ENCODE measurements around the gene CTSZ.
"Not testable (repeated sequence)": the region's sequence is repeated elsewhere in the genome, so short reads cannot be mapped to it uniquely, and the experiment has no call there.

CTSZ gene

DNA sequence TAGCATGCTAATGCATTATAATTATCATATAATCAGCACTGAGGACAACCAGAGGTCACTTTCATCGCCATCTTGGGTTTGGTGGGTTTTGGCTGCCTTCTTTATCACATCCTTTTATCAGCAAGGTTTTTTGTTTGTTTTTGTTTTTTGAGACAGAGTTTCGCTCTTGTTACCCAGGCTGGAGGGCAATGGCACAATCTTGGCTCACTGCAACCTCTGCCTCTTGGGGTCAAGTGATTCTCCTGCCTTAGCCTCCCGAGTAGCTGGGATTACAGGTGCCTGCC lies 4.8 kb upstream of the CTSZ start:
- not testable (repeated sequence) for DNase-seq

DNA sequence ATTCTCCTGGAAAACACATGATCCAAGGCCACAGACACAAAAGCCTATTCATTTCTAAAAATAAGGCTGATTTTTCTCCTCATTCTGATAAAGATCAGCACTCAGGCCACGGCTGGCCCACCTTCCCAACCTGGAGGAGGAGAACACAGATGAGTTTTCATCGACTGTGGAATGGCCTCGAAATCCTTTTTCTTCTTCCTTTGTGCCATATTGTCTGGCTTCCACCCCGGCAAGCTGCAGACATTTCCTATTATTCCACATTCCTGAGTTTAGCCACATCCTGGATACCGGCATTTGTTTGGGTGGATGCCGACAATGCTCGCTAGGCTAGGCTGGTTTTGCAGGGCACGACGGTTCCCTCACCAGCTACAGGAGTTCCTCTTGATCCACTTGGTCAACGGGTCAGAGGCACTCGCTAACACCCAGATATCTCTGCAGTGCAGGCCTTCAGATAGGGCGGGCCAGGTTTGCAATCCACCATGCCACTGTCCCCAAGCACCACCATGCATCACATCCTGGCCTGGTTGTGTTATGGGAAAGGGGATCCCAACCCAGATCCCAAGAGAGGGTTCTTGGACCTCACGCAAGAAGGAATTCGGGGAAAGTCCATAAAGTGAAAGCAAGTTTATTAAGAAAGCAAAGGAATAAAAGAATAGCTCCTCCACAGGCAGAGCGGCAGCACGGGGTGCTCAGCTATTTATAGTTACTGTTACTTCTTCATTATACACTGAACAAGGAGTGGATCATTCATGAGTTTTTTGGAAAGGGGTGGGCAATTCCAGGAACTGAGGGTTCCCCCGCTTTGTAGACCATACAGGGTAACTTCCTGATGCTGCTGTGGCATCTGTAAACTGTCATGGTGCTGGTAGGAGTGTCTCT lies 4.2 kb upstream of the CTSZ start:
- DNase-seq = no peak

DNA sequence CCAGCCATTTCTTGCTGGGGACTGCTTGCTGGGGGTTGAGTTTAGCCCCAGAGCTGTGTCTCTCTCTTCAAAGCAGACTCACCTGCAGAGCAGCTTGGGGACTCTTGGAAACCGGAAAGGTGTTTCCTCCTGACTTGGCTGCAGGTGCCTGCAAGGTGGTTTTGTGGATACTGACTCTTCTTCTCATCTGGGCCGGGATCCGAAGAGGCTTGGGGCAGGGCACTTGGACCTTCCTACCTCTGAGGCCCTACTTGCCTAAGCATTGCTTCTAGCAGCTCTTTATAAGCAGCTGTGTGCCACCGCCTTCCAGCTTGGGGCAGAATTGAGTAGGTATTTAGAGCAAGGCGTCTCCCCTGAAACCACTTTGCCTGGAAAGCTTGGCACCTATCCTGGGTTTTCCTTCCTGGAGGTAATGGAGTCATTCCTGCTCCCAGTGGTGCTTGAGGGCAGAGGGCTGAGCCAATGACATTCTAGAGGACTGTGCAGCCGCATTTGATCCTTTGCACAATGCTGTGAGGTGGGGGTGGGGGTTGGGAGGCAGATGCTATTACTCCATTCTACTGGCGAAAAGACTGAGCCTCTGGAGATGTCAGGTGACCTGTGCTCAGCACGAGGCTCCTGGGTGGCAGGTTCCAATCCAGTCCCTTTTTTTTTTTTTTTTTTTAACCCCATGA lies 3.4 kb upstream of the CTSZ start:
- no peak for DNase-seq

- no peak for DNase-seq
Measured at GRCh38 chr20:59008715-59009336, 1.8 kb upstream of the CTSZ start.

DNA sequence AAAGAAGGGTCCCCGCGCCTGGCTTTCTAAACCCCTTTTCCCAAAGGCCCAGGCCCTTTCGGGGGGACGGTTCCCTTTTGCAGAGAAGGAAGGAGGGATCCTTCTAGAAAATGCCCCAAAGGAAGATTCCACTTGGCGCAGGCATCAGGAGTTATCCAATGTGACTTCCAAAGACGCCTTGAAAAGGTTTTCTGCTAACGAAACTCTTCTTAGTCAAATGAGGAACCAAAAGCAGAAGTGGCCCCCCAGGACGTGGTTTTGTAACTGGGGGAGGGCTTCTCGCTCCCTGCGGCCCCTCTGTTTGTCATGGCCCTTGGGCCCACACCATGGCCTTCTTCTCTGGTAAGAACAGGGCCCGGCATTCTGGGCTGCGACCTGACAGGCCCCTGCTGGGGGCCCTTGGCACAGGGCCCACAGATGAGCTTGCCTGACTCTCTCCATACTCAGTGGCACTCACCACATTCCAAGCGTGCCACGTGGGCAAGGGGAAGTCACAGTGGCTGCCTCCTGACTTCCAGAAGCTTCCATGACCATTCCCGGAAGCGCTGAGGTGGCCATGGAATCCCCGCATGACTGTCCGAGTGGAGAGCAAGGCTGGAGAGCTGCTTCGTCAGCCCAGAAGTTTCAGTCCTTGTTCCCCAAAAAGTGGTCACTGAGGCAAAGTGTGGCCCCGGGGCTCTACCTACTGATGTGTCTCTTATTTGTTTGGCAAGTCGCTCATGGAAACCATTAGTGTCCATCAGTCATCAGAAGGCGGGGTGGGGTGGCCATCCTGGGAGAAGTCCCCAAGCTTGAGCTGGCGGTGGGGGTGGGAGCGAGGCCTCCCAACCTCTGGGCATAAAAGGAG lies 834 bp upstream of the CTSZ start:
- no peak for DNase-seq

- DNase-seq = no peak
Measured at GRCh38 chr20:59006167-59006863, 739 bp downstream of the CTSZ start.

DNA sequence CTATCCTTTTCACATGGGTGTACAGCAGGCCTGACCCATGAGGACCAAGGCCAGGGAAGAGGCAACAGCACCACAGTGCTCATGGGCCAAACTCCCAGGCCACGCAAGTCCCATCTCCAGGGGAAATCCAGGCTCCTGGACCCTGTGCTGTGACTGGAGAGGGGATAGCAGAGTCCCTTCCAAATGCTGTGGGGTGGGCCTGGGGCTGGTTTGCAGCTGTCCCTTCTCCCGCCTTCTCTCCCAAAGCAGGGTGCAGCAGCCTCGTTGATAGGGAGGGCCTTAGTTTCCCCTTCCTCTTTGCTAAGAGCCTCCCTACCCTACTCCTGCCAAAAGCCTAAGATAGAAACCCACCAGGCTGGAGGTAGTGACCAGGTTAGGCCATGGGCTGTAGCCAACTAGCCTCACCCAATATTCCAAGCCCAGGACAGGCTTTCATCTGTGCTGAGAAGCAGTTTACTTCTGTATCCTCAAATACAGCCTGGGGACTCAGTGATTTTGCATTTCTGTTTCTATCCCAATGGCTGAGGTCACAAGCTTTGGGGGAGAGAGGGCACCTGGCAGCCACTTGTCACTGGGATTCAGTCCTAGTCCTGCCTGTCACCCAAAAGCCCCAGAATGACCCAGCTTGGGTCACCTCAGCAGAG lies 1.4 kb downstream of the CTSZ start:
- no peak for DNase-seq

DNA sequence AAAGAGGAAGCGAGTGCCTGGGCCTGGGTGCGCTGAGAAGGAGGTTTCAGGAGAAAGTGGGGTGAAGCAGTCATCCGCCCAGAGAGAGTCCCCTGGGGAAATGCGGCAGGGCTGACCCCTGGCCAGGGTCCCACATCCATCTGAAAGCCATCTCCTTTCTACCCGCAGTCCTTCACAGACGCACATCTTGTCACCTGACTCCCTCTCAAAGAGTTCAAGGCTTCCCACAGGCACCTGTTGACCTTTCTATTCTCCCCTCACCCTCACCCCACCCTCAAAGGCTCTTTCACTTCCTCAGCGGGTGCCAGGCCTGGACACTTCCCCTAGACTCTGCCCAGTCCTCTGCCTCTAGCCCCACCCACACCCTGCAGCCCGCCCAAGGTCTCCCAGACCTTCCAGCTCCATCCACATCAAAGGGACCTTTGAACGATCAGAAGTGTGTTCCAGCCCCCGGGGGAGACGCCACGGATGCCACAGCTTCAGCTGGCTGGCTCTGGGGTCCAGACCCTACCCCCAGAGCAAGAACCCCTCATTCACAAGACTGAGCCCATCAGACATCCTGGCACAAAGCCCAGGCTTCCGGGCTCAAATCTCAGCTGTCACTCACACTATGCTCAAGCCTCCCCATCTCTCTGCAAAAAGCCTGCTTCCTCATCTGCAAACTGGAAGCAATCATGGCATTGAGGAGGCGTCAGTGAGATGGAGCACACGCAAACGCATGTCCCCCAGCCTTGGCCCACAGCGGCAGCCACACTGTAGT lies 2.1 kb downstream of the CTSZ start:
- no peak for DNase-seq

GRCh38 chr20:59004493-59004762 lies 2.6 kb downstream of the CTSZ start:
- no peak for DNase-seq

DNA sequence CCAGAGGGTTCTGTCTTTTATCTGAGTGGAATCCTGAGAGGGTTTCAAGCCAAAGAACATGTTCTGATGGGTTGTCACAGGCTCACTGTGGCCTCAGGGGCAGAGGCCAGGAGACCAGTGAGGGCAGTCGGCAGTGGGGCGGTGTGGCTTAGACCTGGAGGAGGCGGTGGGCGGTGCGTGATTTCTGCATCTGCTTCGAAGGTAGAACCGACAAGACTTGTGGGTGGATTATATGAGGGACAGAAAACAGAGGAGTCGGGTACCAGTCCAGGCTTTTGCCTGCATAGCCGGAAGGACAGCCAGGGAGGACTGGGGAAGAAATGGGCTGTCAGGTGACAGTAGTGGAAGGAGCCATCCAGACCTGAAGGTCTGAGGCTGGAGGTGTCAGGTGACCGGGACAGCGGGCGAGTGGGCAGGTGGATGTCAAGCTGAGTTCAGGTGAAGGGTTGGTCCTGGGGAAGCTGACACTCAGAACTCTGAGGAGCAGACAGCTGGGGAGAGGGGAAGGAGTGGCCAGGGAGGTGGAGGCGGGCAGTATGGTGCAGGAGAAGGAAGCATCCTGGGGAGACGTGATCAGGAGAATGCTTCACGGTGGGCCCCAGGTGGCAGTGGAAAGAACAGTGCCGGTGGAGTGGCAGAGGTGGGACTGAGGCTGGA lies 3.1 kb downstream of the CTSZ start:
- no peak for DNase-seq

- no peak for DNase-seq
Measured at GRCh38 chr20:59002874-59003399, 4.1 kb downstream of the CTSZ start.

DNA sequence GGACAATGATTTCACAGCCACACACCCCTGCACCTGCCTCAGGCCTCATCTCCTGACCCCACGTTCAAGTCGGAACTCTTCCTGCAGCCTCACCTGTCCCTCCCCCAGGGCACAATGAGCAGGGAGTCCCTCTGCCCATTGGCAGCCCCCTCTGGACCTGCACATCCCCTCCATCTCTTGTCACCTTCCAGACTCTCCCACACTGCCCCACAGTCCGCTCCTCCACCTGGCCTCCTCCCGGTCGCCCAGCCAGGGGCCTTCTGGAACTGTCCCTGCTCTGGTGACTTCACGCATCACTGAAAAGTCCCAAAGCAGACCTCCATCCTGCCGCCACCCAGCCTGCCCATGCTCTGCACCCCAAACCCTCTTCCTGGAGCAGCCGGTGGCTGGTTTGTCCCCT lies 4.7 kb downstream of the CTSZ start:
- no peak for DNase-seq

- no peak for DNase-seq
Measured at GRCh38 chr20:59001449-59002171, 5.4 kb downstream of the CTSZ start.

- no peak for DNase-seq
Measured at GRCh38 chr20:59001068-59001448, 6.0 kb downstream of the CTSZ start.

DNA sequence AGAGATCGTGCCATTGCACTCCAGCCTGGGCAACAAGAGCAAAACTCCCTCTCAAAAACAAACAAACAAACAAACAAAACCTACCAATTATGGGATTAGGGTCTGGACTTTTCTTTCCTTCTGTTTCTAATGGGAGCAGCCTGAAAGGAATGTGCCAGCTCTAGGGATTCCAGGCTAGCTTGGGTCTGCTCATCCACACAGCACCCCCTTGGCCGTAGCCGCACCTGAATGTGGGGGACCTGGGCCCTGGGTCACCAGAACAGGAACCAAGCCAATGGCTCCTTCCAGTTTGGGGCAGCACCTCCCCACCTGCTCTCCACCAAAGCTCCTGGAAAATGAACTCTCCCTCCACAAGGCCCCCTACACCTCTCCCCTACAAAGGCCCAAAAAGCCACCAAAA lies 6.7 kb downstream of the CTSZ start:
- no peak for DNase-seq

DNA sequence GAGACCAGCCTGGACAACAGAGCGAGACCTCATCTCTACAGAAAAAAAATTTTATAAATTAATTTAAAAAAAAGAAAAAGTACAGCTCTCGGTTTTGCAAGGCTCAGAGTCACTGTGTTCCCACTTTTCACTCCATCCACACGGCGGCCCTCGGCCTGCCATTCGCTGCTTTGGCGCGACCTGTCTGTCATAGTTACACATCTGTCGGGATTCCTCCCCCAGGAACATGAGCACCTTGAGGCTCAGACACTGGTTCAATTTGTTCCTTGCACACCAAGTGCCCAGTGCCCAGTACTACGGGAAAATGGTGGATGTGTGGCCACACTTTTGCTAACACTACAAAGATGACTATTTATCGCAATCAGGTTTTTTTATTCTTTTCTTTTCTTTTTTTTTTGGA lies 8.4 kb downstream of the CTSZ start:
- no peak for DNase-seq

GRCh38 chr20:58997141-58997770 lies 9.8 kb downstream of the CTSZ start:
- DNase-seq = no peak

DNA sequence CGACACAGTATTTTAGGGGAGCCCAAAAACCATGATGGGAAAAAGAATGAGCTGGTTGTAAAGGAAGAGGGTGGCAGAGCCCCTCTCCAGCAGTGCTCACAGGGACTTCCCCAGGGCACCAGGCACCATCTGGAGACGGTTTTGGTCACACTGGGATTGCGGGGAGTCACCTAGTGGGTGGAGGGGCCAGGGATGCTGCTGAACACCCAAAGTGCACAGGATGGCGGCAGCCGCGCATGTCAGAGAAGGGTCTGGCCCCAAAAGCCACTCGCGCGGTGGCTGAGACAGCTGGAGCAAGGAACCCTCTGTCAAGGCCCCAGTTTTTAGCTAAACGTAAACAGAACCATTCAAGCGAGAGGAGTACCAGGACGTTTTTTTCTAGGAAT lies 10.8 kb downstream of the CTSZ start:
- DNase-seq = no peak

- DNase-seq = no peak
Measured at GRCh38 chr20:58995461-58996225, 11.4 kb downstream of the CTSZ start.
